ENCODE data around the gene SORCS3. TPM values are rescaled to one million over a fixed set of nuclear protein-coding genes. Genes with fewer than 3 reads are reported as not detected.

SORCS3 gene
- total and polyA plus RNA-seq, 4 donors = 0.14 TPM; not detected in 3

DNA sequence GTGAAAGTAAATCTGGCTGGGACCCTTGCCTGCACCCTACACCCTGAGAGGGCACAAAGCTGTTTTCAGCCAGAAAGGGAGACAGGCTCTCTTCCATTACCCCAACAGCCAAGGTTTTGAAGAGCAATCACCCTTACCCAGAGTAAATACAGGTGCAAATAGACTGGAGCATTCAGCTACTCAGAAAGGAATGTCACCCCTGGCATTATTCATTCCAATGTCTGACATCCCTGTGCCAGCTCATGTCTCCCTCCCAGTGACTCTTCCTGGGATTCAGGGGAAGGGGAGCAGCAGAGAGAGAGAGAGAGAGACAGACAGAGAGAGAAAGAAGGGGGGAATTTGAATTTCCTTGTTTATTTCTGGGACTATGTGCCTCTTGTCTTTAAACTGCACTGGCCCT is 611.8 kb downstream of the SORCS3 start:
- DNase-seq (peak in 1 of 3 donors; percentile 4), ATAC-seq (ENCODE audit: insufficient read depth, low FRiP score) (no peak)
- Histone ChIP-seq H3K4me1 (ENCODE audit: control insufficient read depth in 5 of 5, insufficient read depth in 5 of 5, low read length in 5 of 5) (peaks cover 0 to 2% (median 0%) of the 10 kb centered on the region in 5 donors), H3K36me3 (ENCODE audit: control insufficient read depth in 4 of 4, insufficient read depth in 4 of 4, low read length in 4 of 4) (no peaks in the 10 kb centered on the region), H3K9me3 (ENCODE audit: control insufficient read depth in 4 of 4, insufficient read depth in 3 of 4, low read length in 3 of 4) (no peaks in the 10 kb centered on the region), H3K27me3 (ENCODE audit: control insufficient read depth in 3 of 3, insufficient read depth in 3 of 3, low read length in 2 of 3) (no peaks in the 10 kb centered on the region), H3K4me3 (no peak overlapping the region), H3K9ac (ENCODE audit: insufficient read depth in 1 of 2, low read length in 2 of 2) (no peak overlapping the region), H3K27ac (ENCODE audit: low read depth in 1 of 2, low read length in 1 of 2) (no peak overlapping the region)
- TF ChIP-seq, protein P1, sequence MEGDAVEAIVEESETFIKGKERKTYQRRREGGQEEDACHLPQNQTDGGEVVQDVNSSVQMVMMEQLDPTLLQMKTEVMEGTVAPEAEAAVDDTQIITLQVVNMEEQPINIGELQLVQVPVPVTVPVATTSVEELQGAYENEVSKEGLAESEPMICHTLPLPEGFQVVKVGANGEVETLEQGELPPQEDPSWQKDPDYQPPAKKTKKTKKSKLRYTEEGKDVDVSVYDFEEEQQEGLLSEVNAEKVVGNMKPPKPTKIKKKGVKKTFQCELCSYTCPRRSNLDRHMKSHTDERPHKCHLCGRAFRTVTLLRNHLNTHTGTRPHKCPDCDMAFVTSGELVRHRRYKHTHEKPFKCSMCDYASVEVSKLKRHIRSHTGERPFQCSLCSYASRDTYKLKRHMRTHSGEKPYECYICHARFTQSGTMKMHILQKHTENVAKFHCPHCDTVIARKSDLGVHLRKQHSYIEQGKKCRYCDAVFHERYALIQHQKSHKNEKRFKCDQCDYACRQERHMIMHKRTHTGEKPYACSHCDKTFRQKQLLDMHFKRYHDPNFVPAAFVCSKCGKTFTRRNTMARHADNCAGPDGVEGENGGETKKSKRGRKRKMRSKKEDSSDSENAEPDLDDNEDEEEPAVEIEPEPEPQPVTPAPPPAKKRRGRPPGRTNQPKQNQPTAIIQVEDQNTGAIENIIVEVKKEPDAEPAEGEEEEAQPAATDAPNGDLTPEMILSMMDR (IDR thresholded peaks at IDR 0.05; ENCODE audit: control extremely low read depth, extremely low read depth) = no peak

DNA sequence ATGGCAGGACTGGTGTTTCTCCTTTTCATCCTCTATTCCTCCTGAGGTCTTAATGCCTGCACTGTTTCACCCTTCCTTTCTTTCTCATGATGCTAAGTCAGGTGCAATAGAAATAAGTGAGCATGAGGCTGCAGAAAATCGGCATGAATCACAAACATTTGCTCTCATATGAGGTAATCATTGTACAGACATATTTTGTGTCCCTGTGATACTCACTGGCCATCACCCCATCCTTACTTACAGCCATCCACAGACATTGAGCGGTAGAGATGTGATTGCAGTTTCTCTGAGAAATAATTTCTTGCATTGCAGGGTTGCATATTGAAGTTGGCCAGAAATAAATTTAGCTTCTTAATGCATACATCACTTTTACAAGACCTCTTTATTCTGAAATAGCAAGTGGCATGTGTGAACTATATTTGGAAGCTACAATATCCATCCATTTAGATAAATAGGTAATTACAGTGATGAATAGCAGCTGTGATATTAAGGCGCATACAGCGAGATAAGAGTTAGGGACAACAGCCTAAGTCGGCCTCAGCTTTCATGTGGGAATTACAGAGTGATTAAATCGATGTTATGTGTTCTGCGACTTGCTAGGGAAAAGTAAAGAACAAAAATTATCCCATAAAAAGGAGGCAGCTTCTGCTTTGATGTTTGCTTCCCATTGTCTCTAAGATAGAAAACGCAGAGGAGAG is 612.6 kb downstream of the SORCS3 start:
- H3K27me3 ChIP-seq (ENCODE audit: control insufficient read depth in 3 of 3, insufficient read depth in 3 of 3, low read length in 2 of 3) = no peaks in the 10 kb centered on the region
- peaks cover 0 to 7% (median 0%) of the 10 kb centered on the region in 5 donors for H3K4me1 ChIP-seq (ENCODE audit: control insufficient read depth in 5 of 5, insufficient read depth in 5 of 5, low read length in 5 of 5)
- H3K4me3 ChIP-seq = no peak overlapping the region
- no peak overlapping the region for H3K27ac ChIP-seq (ENCODE audit: low read depth in 1 of 2, low read length in 1 of 2)
- H3K9ac ChIP-seq (ENCODE audit: insufficient read depth in 1 of 2, low read length in 2 of 2) = no peak overlapping the region
- TF ChIP-seq, protein P1 (IDR thresholded peaks at IDR 0.05; ENCODE audit: control extremely low read depth, extremely low read depth) = no peak
- no peaks in the 10 kb centered on the region for H3K9me3 ChIP-seq (ENCODE audit: control insufficient read depth in 4 of 4, insufficient read depth in 3 of 4, low read length in 3 of 4)
- ATAC-seq (ENCODE audit: insufficient read depth, low FRiP score) = no peak
- H3K36me3 ChIP-seq (ENCODE audit: control insufficient read depth in 4 of 4, insufficient read depth in 4 of 4, low read length in 4 of 4) = no peaks in the 10 kb centered on the region
- no peak for DNase-seq
- WGBS, 2 donors = 77 to 83% methylated on average over 8 of the region's 8 CpGs

DNA sequence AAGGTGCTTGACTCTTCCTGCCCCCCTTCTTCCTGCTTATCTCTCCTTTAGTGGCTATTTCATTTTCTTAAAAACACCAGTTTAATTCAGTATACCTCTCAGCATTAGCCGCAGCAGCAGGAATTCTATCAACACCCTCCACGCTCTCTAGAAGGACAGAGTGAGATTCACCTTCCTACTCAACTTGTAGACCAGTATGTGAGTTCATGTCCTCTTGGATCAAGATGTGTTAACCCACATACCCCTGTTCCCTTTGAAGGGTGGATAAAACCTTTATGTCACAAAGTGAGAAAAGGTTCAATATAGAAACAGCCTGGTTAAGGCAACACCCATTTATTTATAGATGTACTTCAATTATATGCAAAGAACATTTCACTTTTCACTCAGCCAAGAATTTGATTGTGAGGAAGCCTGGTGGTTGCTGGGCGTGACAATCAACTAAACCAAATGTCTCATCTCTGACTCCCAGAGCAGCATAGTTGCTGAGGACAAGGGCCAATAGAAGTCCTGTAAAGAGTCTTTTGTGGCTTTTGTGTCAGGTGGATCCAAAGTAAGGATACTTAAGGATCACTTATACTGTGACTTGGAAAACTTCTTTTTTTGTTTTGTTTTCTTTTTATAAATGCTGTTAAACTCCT is 617.1 kb downstream of the SORCS3 start:
- Histone ChIP-seq H3K27me3 (ENCODE audit: control insufficient read depth in 3 of 3, insufficient read depth in 3 of 3, low read length in 2 of 3) (no peaks in the 10 kb centered on the region), H3K4me3 (no peak overlapping the region), H3K4me1 (ENCODE audit: control insufficient read depth in 5 of 5, insufficient read depth in 5 of 5, low read length in 5 of 5) (peaks cover 0 to 7% (median 0%) of the 10 kb centered on the region in 5 donors), H3K27ac (ENCODE audit: low read depth in 1 of 2, low read length in 1 of 2) (no peak overlapping the region), H3K9me3 (ENCODE audit: control insufficient read depth in 4 of 4, insufficient read depth in 3 of 4, low read length in 3 of 4) (no peaks in the 10 kb centered on the region), H3K36me3 (ENCODE audit: control insufficient read depth in 4 of 4, insufficient read depth in 4 of 4, low read length in 4 of 4) (no peaks in the 10 kb centered on the region), H3K9ac (ENCODE audit: insufficient read depth in 1 of 2, low read length in 2 of 2) (no peak overlapping the region)
- TF ChIP-seq, protein P1 (IDR thresholded peaks at IDR 0.05; ENCODE audit: control extremely low read depth, extremely low read depth) = no peak
- 84 to 85% methylated on average over 3 of the region's 3 CpGs for WGBS, 2 donors
- ATAC-seq (ENCODE audit: insufficient read depth, low FRiP score) = no peak
- DNase-seq = no peak

All from lung (tissue), 12 donors.